Upper lobe of left lung (tissue), 6 donors: Measurements from ENCODE around the gene RNLS. TPM values are rescaled to one million over a fixed set of nuclear protein-coding genes. Genes with fewer than 3 reads are reported as not detected.
"Not testable (repeated sequence)": the region's sequence is repeated elsewhere in the genome, so short reads cannot be mapped to it uniquely, and the experiment has no call there.

Experiments used
- ATAC-seq, 2 donors: fragments of 200-7000 bp; cut with Tn5 transposase; one replicate each; pipeline ENCODE4 v1.9.1; 2022; ENCODE audit warnings: mild to moderate bottlenecking in 2 of 2, moderate library complexity in 2 of 2; ENCODE audit not compliant: low FRiP score in 2 of 2
- DNase-seq, 2 donors: peaks; one replicate each; pipeline ENCODE4 v3.0.0-alpha.2; 2019 to 2020
- H3K27ac ChIP-seq, 4 donors: fragments of 200-600 bp; sonication (generic); one replicate each; pipeline ENCODE4 v1.5.1; 2016 to 2019
- H3K27me3 ChIP-seq, 4 donors: fragments of 200-600 bp; sonication (generic); one replicate each; pipeline ENCODE4 v1.5.1; 2017 to 2019
- H3K36me3 ChIP-seq, 4 donors: fragments of 200-600 bp; sonication (generic); one replicate each; pipeline ENCODE4 v1.5.1; 2016 to 2019
- H3K4me1 ChIP-seq, 4 donors: fragments of 200-600 bp; sonication (generic); one replicate each; pipeline ENCODE4 v1.5.1; 2018 to 2019
- H3K4me3 ChIP-seq, 4 donors: fragments of 200-600 bp; sonication (generic); one replicate each; pipeline ENCODE4 v1.5.1; 2017 to 2019; ENCODE audit warnings: mild to moderate bottlenecking in 2 of 4, moderate library complexity in 1 of 4
- H3K9me3 ChIP-seq, 4 donors: fragments of 200-600 bp; sonication (generic); one replicate each; pipeline ENCODE4 v1.5.1; 2018 to 2019
- CTCF ChIP-seq, 6 experiments: fragments of 450-650 bp in 4 of 6; fragments of 200-600 bp in 2 of 6; sonication (generic) in 2 of 6; IDR thresholded peaks; one replicate each; pipeline ENCODE4 v1.5.1; 2016 to 2019; ENCODE audit warnings: antibody characterized with exemption in 6 of 6
- EP300 ChIP-seq, 4 donors: sonication (generic); formaldehyde crosslinking; IDR thresholded peaks; one replicate each; pipeline ENCODE4 v1.5.1; 2017; ENCODE audit warnings: antibody characterized with exemption in 4 of 4, control low read depth in 2 of 4
- POLR2A ChIP-seq, 4 donors: fragments of 450-650 bp; IDR thresholded peaks; one replicate each; pipeline ENCODE4 v1.5.1; 2016 to 2017; ENCODE audit warnings: antibody characterized with exemption in 4 of 4, mild to moderate bottlenecking in 2 of 4
- POLR2AphosphoS5 ChIP-seq, 2 donors: sonication (generic); formaldehyde crosslinking; IDR thresholded peaks; one replicate each; pipeline ENCODE4 v1.5.1; 2017; ENCODE audit warnings: antibody characterized with exemption in 2 of 2
- WGBS, 2 donors: methylation state at CpG; one replicate each; pipeline ENCODE4 v1.1.5; 2017 to 2018; 5-methylcytosine and 5-hydroxymethylcytosine counted together
- total RNA-seq, 6 donors: library from RNA; depleted of rRNA in 4 of 6; stranded (reverse); fragments of >200 nt in 4 of 6; gene quantifications; one replicate each; pipeline versions ENCODE4 v1.1.0 to v1.2.1, GENCODE V29; 2016 to 2021
- donor health status: DM: no; HTN: no; CAD: no; lungs with moderate emphysema.
- donor health status: DM: no; HTN: yes; CAD: no; lungs with severe emphysema.

RNLS gene
- total RNA-seq, 6 donors from 2014 or later: 5.0 to 27.1 (median 15.0) TPM

- no peak for ATAC-seq
These were observed 273.8 kb downstream of the RNLS start for GRCh38 chr10:88309365-88309764.

GRCh38 chr10:88308361-88308760 is 274.8 kb downstream of the RNLS start:
- H3K27me3 ChIP-seq, H3K36me3 ChIP-seq, H3K4me1 ChIP-seq, H3K9me3 ChIP-seq, H3K27ac ChIP-seq, DNase-seq, H3K4me3 ChIP-seq, ATAC-seq: not testable (repeated sequence)
- 94 to 100% methylated on average over 2 of the region's 2 CpGs for WGBS, 2 donors

More at GRCh38 chr10:88309365-88309764, 273.8 kb downstream of the RNLS start:
- Histone ChIP-seq H3K9me3 (no peaks in the 10 kb centered on the region), H3K36me3 (no peaks in the 10 kb centered on the region), H3K27ac (no peak overlapping the region), H3K27me3 (no peaks in the 10 kb centered on the region), H3K4me3 (no peak overlapping the region), H3K4me1 (no peaks in the 10 kb centered on the region)
- no peak for DNase-seq
- TF ChIP-seq POLR2A (IDR thresholded peaks at IDR 0.05) (no peak), EP300 (IDR thresholded peaks at IDR 0.05) (no peak), CTCF (IDR thresholded peaks at IDR 0.05) (no peak), POLR2AphosphoS5 (IDR thresholded peaks at IDR 0.05) (no peak)
- WGBS, 2 donors: 95 to 96% methylated on average over 3 of the region's 3 CpGs

DNA sequence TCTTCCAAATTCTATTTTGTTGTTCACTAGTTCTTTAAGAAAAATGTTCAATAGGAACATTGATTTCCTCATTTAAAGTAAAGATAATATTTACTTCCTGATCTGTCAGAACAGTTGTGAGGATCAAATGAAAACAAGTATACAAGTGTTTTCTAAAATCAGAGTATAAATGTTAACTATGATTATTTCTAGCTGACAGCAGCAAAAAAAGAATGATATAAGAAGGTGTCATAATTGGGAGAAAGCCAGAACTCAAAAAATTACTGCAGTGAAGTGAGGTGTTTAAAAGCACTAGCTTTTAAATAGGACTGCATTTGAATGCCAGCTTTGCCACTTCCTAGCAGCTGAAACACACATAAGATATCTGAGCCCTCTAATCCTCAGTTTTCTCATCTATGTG is 283.3 kb downstream of the RNLS start:
- H3K4me1 ChIP-seq: no peaks in the 10 kb centered on the region
- TF ChIP-seq EP300 (IDR thresholded peaks at IDR 0.05): no peak
- no peak for TF ChIP-seq POLR2A (IDR thresholded peaks at IDR 0.05)
- TF ChIP-seq POLR2AphosphoS5 (IDR thresholded peaks at IDR 0.05): no peak
- TF ChIP-seq CTCF (IDR thresholded peaks at IDR 0.05): no peak
- no peaks in the 10 kb centered on the region for H3K9me3 ChIP-seq
- H3K27me3 ChIP-seq: no peaks in the 10 kb centered on the region
- no peak for DNase-seq
- no peak overlapping the region for H3K4me3 ChIP-seq
- no peak for ATAC-seq
- no peaks in the 10 kb centered on the region for H3K36me3 ChIP-seq
- H3K27ac ChIP-seq: no peak overlapping the region

- DNase-seq (no peak), ATAC-seq (no peak)
- Histone ChIP-seq H3K36me3 (no peaks in the 10 kb centered on the region), H3K4me1 (no peaks in the 10 kb centered on the region), H3K27me3 (no peaks in the 10 kb centered on the region), H3K4me3 (no peak overlapping the region), H3K9me3 (no peaks in the 10 kb centered on the region), H3K27ac (no peak overlapping the region)
- TF ChIP-seq CTCF (IDR thresholded peaks at IDR 0.05) (no peak), POLR2AphosphoS5 (IDR thresholded peaks at IDR 0.05) (no peak), EP300 (IDR thresholded peaks at IDR 0.05) (no peak), POLR2A (IDR thresholded peaks at IDR 0.05) (no peak)
- 74 to 84% methylated on average over 3 of the region's 3 CpGs for WGBS, 2 donors
These were observed 286.0 kb downstream of the RNLS start for GRCh38 chr10:88297103-88297502.

- no peak for DNase-seq
- Histone ChIP-seq H3K4me3 (no peak overlapping the region), H3K36me3 (no peaks in the 10 kb centered on the region), H3K9me3 (no peaks in the 10 kb centered on the region), H3K27ac (no peak overlapping the region), H3K4me1 (no peaks in the 10 kb centered on the region), H3K27me3 (no peaks in the 10 kb centered on the region)
- TF ChIP-seq POLR2A (IDR thresholded peaks at IDR 0.05) (no peak), EP300 (IDR thresholded peaks at IDR 0.05) (no peak), POLR2AphosphoS5 (IDR thresholded peaks at IDR 0.05) (no peak), CTCF (IDR thresholded peaks at IDR 0.05) (no peak)
- WGBS, 2 donors: 91 to 93% methylated on average over 3 of the region's 3 CpGs
- ATAC-seq: no peak
These were observed 289.4 kb downstream of the RNLS start for GRCh38 chr10:88293651-88294230.
